ENCODE data around the gene FAM131C.
"Not testable (repeated sequence)": the region's sequence is repeated elsewhere in the genome, so short reads cannot be mapped to it uniquely, and the experiment has no call there.

The FAM131C gene

GRCh38 chr1:16033103-16033632 lies 40.3 kb downstream of the FAM131C start:
- not testable (repeated sequence) for DNase-seq (ENCODE audit: low spot score)

- DNase-seq (ENCODE audit: low spot score): peak; percentile 91
Observed at GRCh38 chr1:16032388-16033102, 40.9 kb downstream of the FAM131C start.

DNA sequence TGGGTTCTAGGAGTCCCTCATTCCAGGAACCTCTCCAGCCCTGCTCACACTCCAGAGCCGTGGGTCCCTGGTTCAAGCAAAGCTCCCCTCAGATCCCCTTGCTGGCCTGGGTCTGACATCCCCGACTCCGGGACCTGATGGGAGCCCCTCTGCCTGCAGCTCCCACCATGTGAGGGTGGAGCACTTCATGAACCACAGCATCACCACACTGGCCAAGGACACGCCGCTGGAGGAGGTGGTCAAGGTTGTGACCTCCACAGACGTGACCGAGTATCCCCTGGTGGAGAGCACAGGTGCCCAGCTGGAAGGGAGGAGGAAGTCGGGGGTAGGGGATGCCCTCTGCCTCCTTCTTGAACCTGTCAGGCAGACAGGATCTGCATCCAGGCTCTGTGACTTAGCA lies 41.9 kb downstream of the FAM131C start:
- DNase-seq (ENCODE audit: low spot score): no peak

DNA sequence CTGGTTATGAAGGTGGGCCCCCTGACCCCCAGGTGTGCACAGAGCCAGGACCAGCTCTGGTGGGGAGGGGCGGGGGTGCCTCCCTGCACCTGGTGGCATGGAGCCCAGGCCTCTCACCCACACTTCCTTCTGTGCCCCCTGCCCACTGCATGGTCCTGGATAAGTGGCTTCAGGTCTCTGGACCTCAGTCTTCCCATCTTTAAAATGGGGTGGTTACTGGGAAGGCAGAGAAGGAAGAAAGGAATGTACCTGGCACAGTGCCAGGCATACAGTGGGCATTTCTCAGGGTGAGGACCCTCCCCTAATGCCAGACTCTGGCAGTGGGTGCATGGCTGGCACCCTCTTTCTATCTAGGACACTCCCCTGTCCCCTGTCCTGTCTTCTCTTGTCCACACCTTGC lies 44.2 kb downstream of the FAM131C start:
- DNase-seq (ENCODE audit: low spot score): no peak

- not testable (repeated sequence) for DNase-seq (ENCODE audit: low spot score)
Observed at GRCh38 chr1:16029003-16029268, 44.5 kb downstream of the FAM131C start.

- no peak for DNase-seq (ENCODE audit: low spot score)
Observed at GRCh38 chr1:16028237-16029002, 45.0 kb downstream of the FAM131C start.

DNA sequence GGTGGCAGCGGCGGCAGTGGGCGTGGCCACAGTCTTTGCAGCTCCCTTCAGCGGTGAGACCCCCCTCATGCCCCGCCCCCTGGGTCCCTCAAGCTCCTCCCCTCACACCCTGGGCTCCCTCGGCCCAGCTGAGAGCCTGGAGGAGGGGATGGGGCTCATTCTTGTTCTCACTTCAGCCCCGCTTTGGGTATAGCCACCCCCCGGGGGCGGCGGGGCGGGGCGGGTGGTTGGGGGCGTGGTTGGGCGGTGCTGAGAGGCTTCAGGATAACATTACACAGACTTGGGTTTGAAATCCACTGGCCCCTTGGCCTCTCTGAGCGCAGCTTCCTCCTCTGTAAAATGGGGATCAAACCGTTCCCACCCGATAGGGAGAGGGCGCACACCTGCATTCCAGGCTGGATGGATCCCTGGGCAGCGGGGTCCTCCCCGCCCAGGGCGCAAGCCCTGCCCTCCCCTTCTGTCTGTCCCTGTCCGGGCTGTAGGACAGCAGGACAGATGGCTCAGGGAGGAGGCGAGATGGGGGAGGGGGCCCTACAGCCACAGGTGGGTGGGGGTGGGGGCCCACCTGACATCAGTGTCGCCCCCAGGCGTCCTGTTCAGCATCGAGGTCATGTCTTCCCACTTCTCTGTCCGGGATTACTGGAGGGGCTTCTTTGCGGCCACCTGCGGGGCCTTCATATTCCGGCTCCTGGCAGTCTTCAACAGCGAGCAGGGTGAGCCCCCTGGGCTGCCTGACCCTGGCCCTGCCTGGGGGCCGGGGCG lies 46.5 kb downstream of the FAM131C start:
- DNase-seq (ENCODE audit: low spot score): no peak

DNA sequence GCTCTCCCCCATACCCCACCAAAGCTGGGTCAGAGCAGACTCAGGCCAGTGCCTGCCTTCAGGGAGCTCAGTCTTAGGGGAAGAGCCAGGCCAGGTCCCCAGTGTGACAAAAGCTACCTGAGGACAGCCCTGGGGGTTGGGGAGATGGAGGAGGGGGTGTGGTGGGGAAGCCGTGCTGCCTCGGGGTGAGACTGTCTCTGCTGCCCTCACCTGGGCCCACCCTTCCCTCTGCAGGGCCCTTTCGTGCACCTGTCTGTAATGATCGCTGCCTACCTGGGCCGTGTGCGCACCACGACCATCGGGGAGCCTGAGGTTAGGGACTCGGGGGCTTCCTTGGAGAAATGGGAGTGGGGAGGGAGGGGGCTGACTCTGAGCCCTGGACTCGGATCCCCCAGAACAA lies 47.1 kb downstream of the FAM131C start:
- not testable (repeated sequence) for DNase-seq (ENCODE audit: low spot score)

DNA sequence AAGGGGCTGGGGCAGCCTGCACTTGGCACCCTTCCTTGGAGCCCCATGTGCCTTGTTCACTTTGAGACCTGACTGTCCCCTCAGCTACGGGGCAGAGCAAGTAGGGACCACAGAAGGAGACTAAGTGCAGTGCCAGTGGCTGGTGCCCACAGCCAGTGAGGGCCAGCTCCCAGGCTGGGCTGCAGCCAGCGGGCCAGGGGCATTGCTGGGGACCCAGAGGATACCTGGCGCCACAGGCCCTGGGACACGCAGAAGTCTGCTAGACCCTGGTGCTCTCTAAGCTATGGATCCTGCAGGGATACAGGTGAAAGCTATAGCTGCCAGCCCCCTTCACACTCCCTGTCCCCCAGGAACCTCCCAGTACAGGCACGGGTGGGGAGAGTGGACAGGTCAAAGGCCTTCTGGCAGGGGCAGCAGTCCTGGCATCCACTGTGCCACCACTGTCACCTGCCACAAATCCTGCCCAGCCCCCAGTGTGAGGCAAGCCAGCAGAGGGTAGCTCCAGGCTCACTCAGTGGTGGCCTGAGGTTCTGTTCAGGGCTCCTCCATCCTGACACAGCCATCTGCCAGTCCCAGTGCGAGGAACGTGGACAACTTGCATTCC lies 50.3 kb downstream of the FAM131C start:
- DNase-seq (ENCODE audit: low spot score): no peak

DNA sequence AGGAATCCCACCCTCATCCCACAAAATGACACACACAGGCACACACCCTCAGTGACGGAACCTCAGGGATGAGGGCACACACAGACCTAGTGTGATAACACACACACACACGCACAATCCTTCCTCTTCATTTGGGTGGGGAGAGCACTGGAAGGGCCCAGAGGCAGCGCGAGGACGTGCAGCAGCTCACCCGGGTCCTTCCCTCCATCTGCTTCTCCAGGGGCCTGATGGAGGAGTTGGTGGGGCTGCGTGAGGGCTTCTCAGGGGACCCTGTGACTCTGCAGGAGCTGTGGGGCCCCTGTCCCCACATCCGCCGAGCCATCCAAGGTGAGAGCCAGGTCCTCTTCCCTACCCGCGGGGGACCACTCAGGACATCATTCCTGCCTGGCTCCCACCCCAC lies 51.1 kb downstream of the FAM131C start:
- no peak for DNase-seq (ENCODE audit: low spot score)

- no peak for DNase-seq (ENCODE audit: low spot score)
Observed at GRCh38 chr1:16021681-16022080, 51.8 kb downstream of the FAM131C start, which contains the start of gene CLCNKA. Gene CLCNKA (plus strand): TSS chr1:16022036. CDS start chr1:16022620, 584 bp downstream.

DNA sequence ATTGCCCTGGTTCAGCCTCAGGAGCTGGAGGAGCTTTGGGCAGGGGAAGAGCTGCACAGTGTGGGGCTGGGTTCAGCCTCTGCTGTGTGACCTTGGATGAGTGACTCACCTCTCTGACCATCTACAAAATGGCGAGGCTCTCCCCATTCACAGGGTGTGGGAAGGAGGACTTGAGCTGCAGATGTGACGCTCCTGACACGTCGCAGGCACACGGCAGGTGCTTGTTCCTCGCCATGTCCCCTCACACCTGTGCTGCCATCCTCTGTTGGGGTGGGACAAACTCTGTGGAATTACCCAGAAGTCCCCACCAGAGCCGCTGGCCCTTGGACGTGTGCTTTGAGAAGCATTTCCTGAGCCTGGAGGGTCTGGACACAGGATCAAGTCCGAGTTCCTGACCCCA lies 52.6 kb downstream of the FAM131C start:
- DNase-seq (ENCODE audit: low spot score): not testable (repeated sequence)

GRCh38 chr1:16020325-16020724 lies 53.1 kb downstream of the FAM131C start:
- DNase-seq (ENCODE audit: low spot score): no peak

DNA sequence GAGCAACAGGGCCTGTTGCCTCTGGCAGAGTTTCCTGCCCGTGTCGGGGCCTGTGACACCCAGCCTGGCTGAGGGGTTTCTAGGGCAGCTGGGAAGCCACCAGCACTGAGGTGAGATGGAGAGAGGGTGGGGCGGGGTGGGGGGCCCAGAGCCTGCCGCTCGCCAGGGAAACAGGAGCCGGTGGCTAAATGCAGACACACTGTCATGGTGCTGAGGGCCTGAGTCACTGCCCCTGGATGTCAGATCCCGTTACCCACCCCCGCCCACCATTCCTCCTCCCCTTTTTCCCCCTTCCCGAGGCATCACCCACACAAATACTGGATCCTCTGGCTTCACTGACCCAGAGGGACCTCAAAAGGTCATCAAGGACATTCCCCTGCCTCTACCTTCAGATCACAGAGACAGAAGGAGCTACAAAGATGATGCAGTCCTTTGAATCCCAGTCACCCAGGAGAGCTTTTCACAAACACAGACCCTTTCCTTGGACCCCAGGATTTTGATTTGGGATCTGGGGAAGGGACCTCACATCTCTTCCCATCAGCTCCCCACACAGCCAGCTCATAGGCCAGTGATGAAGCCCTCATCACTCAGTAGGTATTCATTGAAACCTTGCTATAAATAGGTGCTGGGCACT lies 53.7 kb downstream of the FAM131C start:
- DNase-seq (ENCODE audit: low spot score): no peak

DNA sequence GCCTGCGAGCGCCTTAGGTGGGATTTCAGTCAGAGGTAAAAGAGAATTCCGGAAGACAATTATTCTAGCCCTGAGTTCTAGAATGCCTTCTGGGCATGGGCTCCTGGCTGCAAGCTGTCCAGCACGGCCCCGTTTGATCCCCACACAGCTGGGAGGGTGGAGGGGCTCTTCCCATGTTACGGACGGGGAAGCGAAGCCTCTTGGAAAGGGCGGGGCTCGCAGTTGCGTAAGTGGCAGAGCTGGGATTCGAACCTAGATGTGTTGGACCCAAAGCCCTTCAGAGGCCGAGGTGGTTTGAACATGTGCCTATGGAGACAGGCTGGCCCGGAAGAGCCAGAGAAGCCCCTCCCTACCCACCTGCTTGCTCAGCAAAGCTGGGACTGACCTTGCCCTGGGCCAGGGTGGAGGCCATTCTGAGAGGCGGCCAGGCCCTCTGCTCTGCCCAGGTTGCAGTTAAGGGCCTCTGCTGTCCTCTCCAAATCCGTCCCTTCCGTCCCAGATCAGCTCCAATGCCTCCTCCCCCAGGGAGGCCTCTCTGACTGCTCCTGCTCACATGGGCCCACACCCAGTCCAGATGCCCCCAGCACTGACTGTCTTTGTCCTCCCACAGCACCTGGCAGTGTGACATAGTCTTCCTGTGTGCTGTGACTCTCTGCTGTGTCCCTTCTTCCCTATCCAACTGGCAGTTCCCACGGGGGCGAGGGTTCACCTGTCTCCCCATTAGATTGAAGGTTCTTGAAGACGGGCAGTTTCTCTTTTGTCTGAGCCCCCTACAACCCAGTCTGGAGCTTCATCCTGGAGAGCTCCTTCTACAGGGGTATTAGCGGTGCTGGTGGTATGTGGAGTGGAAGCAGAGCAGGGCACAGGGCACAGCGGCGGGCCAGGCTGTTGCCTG lies 54.5 kb downstream of the FAM131C start:
- DNase-seq (ENCODE audit: low spot score): no peak

- DNase-seq (ENCODE audit: low spot score): no peak
Observed at GRCh38 chr1:16018308-16018707, 55.1 kb downstream of the FAM131C start.

DNA sequence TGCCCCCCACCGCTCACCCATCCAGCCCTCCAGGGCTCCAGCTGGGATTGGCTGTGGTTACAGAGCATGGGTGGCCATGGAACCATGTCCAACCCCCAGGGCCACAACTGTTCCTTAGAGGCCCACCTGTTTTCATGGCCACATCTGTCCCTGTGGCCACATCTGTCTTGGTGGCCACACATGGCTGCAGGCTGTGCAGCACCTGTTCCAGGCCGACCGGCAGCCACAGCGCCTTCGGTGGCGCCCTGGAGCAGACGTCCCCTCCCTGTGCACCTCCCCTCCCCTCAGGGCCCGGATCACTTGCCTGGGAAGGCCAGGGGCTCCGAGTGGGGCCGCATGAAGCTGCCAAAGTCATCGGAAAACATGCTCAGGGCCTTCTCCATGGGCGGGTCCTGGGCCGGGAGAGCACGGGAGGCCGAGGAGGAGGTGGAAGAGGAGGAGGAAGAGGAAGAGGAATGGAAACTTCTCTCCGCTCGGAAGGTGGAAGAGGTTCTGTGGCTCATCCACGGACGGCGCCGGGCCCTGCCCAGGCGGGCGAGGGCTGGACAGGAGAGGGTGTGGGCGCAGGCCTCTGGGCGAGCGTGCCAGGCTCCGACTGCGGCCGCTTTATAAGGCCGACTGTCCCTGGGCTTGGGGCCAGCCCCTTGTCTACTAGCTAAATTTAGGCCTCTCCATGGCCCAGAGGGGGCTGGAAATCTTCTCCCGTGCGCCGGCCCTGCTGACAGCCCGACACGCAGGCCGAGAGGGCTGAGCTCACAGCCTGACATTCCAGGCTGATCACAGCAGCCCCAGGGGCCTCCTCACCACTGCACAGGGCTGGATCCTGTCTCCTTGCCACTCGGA lies 55.8 kb downstream of the FAM131C start, which contains the start of gene HSPB7:
Gene HSPB7 (minus strand): TSS at position 583 of the 843 bp plus-strand sequence. CDS start 80 bp downstream, at position 503.
- DNase-seq (ENCODE audit: low spot score): no peak

GRCh38 chr1:16017076-16017460 lies 56.4 kb downstream of the FAM131C start:
- DNase-seq (ENCODE audit: low spot score): no peak
